Stimulated activated CD4-positive, alpha-beta T cell treated with anti-CD3 and anti-CD28 coated beads, Interleukin-1b, Interleukin-23, amount 100 ng/mL, for 1 hour (primary cell): ENCODE measurements around the gene CREB3.

ENCODE experiments used
- DNase-seq, 2 donors: peaks; one replicate each; pipeline ENCODE4 v3.0.0-alpha.2; 2020; ENCODE audit warnings: low read depth in 2 of 2

The CREB3 gene

DNA sequence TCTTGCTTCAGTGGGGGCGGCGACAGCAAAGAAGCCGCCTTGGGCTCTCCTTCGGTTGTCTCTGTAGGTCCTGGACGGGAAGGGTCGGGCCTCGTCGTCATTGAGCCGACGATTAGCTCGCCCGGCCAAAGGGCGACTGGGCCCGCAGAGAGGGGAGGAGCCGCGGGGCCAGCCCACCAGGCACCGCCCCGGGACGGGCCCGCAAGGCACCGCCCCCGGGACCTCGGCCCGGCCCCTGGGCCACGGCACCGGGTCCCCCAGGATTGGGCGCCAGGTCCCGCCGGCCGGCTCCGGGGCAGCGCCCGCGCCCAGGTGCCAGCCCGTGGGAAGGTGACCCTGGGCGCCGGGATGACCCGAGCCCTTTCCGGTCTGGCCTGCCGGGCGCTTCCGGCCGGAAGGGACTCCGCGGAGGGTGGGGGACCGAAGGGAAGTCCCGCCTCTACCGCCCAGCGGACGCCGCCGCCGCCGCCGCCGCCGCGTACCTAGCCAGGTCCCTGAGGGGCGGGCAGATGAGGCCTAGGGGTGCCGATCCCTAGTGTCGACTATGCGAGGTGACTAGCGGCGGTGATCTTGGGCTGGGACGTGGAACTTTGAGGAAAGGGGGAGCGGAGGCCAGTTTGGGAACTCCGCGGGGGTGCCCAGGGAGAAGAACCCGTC, 16.5 kb downstream of the CREB3 start, which contains the start of the genes GBA2 and RGP1:
GBA2 (minus strand) TSS at position 371 of the 657 bp plus-strand sequence. CDS start 524 bp downstream, outside the sequence.
RGP1 (plus strand) TSS at position 430 of the 657 bp plus-strand sequence. CDS start 469 bp downstream, outside the sequence.
- DNase-seq, result peak in 1 of 2 donors; percentile 38

DNA sequence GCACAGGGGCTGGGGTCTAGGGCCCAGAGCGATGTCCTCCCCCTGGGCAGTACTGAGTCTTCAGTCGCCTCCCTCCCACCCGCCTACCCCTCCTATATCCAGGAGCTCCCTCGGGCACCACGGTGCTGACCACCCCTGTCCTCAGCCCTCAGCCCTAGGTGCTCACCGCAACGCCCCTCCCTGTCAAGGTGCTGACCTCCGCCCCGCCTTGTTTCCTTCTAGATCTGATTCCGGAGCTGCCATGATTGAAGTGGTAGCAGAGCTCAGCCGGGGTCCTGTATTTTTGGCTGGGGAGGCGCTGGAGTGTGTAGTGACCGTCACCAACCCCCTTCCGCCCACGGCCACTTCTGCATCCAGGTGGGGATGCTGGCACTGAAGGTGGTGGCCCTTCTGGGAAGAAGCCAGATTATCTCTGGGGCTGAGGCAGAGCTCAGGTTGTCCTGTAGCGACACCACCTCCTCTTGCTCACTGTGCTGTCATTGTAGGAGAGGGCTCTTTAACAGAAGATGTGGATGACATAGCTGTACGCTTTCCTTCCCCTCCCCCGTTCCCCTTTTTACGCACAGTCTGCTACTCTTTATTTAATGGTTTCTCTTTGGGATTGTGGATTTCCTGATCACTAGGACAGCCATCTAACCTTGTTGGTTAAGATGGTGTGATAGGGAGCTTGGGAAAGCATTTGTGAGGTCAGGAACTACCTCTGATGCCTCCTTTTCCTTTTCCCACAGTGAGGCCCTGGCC, 17.2 kb downstream of the CREB3 start:
- peak in 1 of 2 donors; percentile 11 for DNase-seq

- no peak for DNase-seq
Measured at GRCh38 chr9:35750256-35750531, 17.7 kb downstream of the CREB3 start.

DNA sequence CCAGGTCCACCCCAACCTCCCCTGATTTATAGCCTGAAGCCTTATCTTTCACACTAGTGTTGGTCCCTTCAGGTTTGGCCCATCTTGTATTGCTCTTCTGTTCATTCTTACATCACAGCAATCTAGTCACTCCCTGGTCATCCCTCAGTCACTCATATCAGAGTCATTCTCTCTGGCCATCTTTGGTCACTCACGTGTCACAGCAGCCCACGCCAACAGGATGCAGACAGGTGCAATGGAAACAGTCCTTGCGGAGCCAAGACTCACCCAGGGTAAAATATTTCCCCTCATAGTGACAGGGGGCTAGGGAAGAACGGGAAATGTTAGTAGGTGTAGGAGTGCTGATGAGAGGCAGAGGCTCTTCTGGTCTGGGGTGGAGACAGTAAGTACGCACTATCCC, 21.0 kb downstream of the CREB3 start:
- DNase-seq, result no peak

DNA sequence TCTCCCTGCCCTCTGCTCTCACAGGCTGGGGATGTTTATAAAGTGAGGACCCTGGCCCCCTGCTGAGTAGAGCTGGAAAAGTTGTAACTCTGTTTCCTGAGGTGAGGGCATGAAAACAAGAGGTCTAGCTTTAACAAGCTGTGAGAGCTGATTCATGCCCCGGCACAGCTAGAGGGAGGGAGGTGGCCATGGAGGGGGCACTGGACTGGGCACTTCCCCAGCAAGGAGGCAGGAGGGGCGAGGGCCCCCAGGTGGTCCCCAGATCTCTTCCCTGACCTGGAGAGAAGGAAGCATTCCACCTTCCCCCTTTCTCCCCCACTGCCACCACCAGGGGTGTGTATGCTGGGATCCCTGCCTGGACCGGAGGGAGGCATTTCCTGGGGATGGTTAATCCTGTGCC, 21.8 kb downstream of the CREB3 start, which contains the start of gene MSMP:
MSMP (minus strand) TSS at position 13 of the 400 bp plus-strand sequence. CDS start 147 bp downstream, outside the sequence.
- no peak for DNase-seq

- DNase-seq, result no peak
Measured at GRCh38 chr9:35755071-35755470, 22.6 kb downstream of the CREB3 start.

GRCh38 chr9:35756275-35757225, 24.1 kb downstream of the CREB3 start:
- peak; percentile 55 to 68 for DNase-seq

- DNase-seq, result no peak
Measured at GRCh38 chr9:35757226-35757891, 24.9 kb downstream of the CREB3 start.

DNA sequence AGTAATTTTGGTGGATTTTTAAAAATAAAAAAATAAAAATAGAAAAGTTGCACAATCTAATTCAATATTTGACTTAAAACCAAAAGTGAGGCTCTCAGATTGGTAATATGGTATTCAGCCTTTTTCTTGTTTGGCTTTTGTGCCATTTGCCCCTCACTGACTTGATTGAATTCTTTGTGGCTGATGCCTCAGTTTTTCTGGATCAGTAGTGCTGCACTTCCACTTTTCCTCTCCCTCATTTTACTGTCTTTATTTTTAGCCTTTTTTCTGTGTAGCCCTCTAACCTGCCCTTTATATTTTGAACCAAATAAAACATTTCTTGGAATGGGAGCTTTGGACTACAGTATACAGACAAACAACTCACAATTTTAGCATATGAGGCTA, 25.4 kb downstream of the CREB3 start:
- DNase-seq, result no peak

GRCh38 chr9:35758475-35759050, 26.1 kb downstream of the CREB3 start:
- no peak for DNase-seq

DNA sequence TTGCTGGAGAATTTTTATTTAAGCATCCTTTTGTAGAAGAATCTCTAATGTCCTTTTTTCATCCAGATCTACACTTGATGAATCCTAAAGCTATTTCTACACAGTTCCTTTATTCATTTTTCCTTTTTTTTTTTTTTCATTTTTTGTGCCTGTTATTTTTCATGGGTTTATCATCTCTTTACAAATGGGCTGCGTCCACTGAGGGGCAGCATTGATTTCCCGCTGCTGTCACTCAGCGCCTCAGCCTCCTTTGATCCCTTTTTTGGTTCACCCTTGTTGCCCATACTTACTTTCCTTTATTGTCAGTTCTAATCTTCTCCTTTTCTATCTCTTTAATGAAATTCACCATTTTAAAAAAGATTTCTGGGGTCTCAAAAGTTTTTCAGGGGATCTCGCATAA, 27.3 kb downstream of the CREB3 start:
- DNase-seq, result no peak

DNA sequence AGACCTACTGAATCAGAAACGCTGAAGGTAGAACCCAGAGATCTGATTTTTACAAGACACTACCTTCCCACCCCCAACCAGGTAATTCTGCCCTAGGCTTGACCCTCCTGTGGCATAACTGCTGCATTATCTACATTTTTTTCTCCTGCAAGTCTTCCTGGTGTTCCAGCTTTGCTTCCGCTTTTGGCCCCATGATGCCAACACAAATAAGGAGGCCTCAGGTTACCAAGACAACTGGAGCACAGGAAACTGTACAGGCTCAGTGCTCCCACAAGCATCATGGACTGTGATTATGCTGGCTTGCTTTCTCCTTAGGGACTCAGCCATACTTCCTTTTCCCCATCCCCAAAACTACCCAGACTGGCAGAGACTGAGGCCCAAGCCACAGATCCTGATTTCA, 28.2 kb downstream of the CREB3 start:
- DNase-seq, result no peak

GRCh38 chr9:35763181-35763580, 30.7 kb downstream of the CREB3 start:
- no peak for DNase-seq

- no peak for DNase-seq
Measured at GRCh38 chr9:35763803-35764202, 31.3 kb downstream of the CREB3 start.

DNA sequence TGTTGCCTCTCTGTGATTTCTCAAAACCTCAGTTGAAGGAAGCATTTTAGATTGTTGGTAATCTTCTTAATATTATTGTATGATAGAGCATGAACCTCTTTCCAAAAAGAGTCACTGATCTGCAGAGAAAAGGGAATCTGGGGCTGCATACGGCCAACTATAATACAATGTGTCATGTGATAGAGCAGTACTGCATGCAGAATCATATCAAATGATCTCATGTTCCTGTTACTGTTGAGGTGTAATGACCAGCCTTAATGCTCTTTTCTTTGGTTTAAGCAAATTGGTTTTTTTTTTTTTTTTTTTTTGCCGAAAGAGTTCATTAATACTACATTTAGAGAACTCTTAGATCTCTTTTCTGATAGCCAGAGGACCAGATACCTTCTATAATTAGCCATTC, 34.5 kb downstream of the CREB3 start:
- no peak for DNase-seq

- no peak for DNase-seq
Measured at GRCh38 chr9:35767458-35767857, 35.0 kb downstream of the CREB3 start.

DNA sequence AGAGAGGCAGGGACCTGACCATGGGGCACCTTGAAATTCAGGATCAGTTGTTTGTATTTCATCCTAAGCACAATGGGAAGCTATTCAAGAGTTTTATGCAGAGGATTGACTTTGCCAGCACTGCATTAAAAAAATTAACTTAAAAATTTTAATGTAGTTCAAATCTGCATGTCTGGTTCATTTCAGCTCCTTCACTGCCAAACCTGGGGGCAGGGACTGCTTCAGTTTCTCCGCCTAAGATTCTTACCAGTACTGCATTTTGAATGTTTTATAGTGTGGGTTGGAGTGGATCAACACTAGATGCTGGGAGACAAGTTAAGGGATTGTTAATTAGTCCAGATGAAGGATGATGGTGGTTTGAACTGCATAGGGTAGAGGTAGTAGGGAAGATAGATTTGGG, 37.3 kb downstream of the CREB3 start:
- no peak for DNase-seq

GRCh38 chr9:35771075-35771433, 38.6 kb downstream of the CREB3 start:
- DNase-seq, result no peak

GRCh38 chr9:35771534-35771933, 39.1 kb downstream of the CREB3 start:
- no peak for DNase-seq

GRCh38 chr9:35771943-35772342, 39.5 kb downstream of the CREB3 start:
- DNase-seq, result no peak

GRCh38 chr9:35774907-35775635, 42.6 kb downstream of the CREB3 start:
- no peak for DNase-seq
